ENCODE results near the gene METAP2.
"Not testable (repeated sequence)": the region's sequence is repeated elsewhere in the genome, so short reads cannot be mapped to it uniquely, and the experiment has no call there.

Gene METAP2

DNA sequence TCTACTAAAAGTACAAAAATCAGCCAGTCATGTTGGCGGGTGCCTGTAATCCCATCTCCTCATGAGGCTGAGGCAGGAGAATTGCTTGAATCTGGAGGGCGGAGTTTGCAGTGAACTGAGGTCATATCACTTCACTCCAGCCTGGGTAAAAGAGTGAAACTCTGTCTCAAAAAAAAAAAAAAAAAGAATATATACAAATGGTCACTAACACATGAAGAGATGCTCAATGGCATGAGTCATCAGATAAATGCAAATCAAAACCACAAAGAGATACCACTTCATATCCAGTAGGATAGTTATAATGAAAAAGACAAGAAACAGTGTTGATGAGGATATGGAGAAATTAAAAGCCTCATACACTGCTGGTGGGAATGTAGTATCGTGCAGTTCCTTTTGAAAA is 33.6 kb upstream of the METAP2 start:
- H4K20me1 ChIP-seq (ENCODE audit: insufficient read depth, low read length): no peaks in the 10 kb centered on the region
- no peaks in the 10 kb centered on the region for H3K79me2 ChIP-seq (ENCODE audit: insufficient read depth, low read length)
- H3K9me2 ChIP-seq (ENCODE audit: low read depth, low read length): no peaks in the 10 kb centered on the region
- no peaks in the 10 kb centered on the region for H3K9me3 ChIP-seq (ENCODE audit: low read length)
- peaks cover 5% of the 10 kb centered on the region; the same call in 1 of the 2 replicates for H3K27me3 ChIP-seq (ENCODE audit: insufficient read depth, low read length)
- H3F3A ChIP-seq (ENCODE audit: insufficient read depth, low read length): no peaks in the 10 kb centered on the region
- H3K4me2 ChIP-seq (ENCODE audit: low read length): no peak overlapping the region
- no peak overlapping the region for H3K9ac ChIP-seq (ENCODE audit: low read length)
- peaks cover 9% of the 10 kb centered on the region for H3K4me1 ChIP-seq (ENCODE audit: insufficient read depth, low read length, severe bottlenecking)
- H3K4me3 ChIP-seq (ENCODE audit: low read depth, low read length, poor library complexity, severe bottlenecking): no peak overlapping the region
- no peaks in the 10 kb centered on the region for H3K36me3 ChIP-seq (ENCODE audit: insufficient read depth, low read length)
- TF ChIP-seq EZH2 (IDR thresholded peaks at IDR 0.05; ENCODE audit: borderline replicate concordance, low read length): no peak
- TF ChIP-seq, protein P1, sequence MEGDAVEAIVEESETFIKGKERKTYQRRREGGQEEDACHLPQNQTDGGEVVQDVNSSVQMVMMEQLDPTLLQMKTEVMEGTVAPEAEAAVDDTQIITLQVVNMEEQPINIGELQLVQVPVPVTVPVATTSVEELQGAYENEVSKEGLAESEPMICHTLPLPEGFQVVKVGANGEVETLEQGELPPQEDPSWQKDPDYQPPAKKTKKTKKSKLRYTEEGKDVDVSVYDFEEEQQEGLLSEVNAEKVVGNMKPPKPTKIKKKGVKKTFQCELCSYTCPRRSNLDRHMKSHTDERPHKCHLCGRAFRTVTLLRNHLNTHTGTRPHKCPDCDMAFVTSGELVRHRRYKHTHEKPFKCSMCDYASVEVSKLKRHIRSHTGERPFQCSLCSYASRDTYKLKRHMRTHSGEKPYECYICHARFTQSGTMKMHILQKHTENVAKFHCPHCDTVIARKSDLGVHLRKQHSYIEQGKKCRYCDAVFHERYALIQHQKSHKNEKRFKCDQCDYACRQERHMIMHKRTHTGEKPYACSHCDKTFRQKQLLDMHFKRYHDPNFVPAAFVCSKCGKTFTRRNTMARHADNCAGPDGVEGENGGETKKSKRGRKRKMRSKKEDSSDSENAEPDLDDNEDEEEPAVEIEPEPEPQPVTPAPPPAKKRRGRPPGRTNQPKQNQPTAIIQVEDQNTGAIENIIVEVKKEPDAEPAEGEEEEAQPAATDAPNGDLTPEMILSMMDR (IDR thresholded peaks at IDR 0.05; ENCODE audit: low read length): no peak
- no peak overlapping the region for H3K27ac ChIP-seq (ENCODE audit: low read depth, low read length, poor library complexity, severe bottlenecking)
- H2AFZ ChIP-seq (ENCODE audit: low read length): no peak overlapping the region

DNA sequence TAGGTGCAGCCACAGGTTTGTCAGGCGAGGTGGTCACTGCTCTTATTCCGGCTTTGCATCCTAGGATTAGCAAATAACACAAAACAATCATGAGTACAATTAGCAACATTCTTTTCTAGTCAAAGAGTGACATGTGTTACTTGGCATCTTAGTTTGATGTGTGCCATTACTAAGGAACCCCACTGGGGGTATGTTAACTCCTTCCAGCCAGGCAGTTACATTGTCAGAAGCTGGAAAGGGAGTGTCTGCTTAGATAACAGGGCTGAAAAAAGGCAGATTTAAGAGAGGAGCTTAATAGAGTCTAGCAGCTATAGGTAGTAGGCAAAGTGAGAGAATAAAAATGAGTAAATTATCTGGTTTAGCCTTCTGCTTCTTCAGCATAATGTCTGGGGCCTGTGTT is 30.5 kb upstream of the METAP2 start:
- H3K9ac ChIP-seq (ENCODE audit: low read length): no peak overlapping the region
- H4K20me1 ChIP-seq (ENCODE audit: insufficient read depth, low read length): no peaks in the 10 kb centered on the region
- H3K36me3 ChIP-seq (ENCODE audit: insufficient read depth, low read length): no peaks in the 10 kb centered on the region; the same call in 1 of the 2 replicates
- H3K27me3 ChIP-seq (ENCODE audit: insufficient read depth, low read length): peaks cover 9% of the 10 kb centered on the region; the same call in 1 of the 2 replicates
- H3K27ac ChIP-seq (ENCODE audit: low read depth, low read length, poor library complexity, severe bottlenecking): no peak overlapping the region
- H3K9me2 ChIP-seq (ENCODE audit: low read depth, low read length): no peaks in the 10 kb centered on the region
- no peak overlapping the region for H3K4me3 ChIP-seq (ENCODE audit: low read depth, low read length, poor library complexity, severe bottlenecking)
- H3K4me2 ChIP-seq (ENCODE audit: low read length): no peak overlapping the region
- no peaks in the 10 kb centered on the region for H3K79me2 ChIP-seq (ENCODE audit: insufficient read depth, low read length)
- no peak overlapping the region for H2AFZ ChIP-seq (ENCODE audit: low read length)
- peaks cover 9% of the 10 kb centered on the region for H3K4me1 ChIP-seq (ENCODE audit: insufficient read depth, low read length, severe bottlenecking)
- no peaks in the 10 kb centered on the region for H3K9me3 ChIP-seq (ENCODE audit: low read length)
- no peak for TF ChIP-seq EZH2 (IDR thresholded peaks at IDR 0.05; ENCODE audit: borderline replicate concordance, low read length)
- TF ChIP-seq, protein P1 (IDR thresholded peaks at IDR 0.05; ENCODE audit: low read length): no peak
- H3F3A ChIP-seq (ENCODE audit: insufficient read depth, low read length): no peaks in the 10 kb centered on the region

DNA sequence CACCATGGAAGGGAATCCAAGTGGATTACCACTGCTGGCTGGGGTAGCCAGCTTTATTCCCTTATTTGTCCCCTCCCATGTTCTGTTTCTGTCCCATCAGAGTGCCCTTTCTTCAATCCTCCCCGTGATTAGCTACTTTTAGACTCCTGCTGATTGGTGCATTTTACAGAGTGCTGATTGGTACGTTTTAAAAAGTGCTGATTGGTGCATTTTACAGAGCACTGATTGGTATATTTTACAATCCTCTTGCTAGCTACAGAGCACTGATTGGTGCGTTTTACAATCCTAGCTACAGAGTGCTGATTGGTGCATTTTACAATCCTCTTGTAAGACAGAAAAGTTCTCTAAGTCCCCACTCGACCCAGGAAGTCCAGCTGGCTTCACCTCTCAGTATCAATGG is 28.9 kb upstream of the METAP2 start:
- H3K4me3 ChIP-seq (ENCODE audit: low read depth, low read length, poor library complexity, severe bottlenecking); H3K27me3 ChIP-seq (ENCODE audit: insufficient read depth, low read length); H2AFZ ChIP-seq (ENCODE audit: low read length); H3K36me3 ChIP-seq (ENCODE audit: insufficient read depth, low read length); H3K27ac ChIP-seq (ENCODE audit: low read depth, low read length, poor library complexity, severe bottlenecking); H3F3A ChIP-seq (ENCODE audit: insufficient read depth, low read length); H3K4me1 ChIP-seq (ENCODE audit: insufficient read depth, low read length, severe bottlenecking); H3K9ac ChIP-seq (ENCODE audit: low read length); H3K4me2 ChIP-seq (ENCODE audit: low read length); H3K79me2 ChIP-seq (ENCODE audit: insufficient read depth, low read length); H4K20me1 ChIP-seq (ENCODE audit: insufficient read depth, low read length); H3K9me2 ChIP-seq (ENCODE audit: low read depth, low read length); H3K9me3 ChIP-seq (ENCODE audit: low read length): not testable (repeated sequence)

DNA sequence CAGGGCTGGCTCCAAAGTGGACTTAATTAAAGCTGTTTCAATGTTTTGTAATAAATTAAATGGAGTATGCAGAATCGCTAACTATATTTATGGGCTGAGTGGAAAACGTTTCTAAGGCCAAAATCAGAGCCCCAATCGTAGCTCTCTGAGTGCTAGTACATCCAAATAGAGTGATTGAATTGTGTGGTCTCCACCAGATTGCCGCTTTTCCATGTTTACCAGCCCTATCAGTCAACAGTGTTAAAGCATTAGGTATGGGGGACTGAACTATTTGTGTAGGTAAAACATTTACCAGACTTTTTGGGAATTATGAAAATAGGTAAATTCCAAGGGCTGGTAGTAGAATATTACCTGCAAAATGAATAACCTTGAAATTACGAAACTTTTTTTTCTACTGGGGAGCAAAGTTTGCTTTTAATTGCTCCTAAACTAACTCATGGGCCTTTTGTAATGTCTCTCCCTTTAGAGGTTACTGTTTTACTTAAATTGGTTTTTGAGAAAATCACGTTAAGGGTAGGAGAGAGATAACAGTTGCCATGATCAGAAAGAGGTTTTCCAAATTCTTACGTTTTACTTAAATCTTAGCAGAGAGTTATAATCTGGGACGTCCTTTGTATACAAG is 28.0 kb upstream of the METAP2 start:
- no peaks in the 10 kb centered on the region for H3F3A ChIP-seq (ENCODE audit: insufficient read depth, low read length)
- no peak for TF ChIP-seq EZH2 (IDR thresholded peaks at IDR 0.05; ENCODE audit: borderline replicate concordance, low read length)
- TF ChIP-seq, protein P1 (IDR thresholded peaks at IDR 0.05; ENCODE audit: low read length): no peak
- H3K27ac ChIP-seq (ENCODE audit: low read depth, low read length, poor library complexity, severe bottlenecking): no peak overlapping the region
- H3K4me2 ChIP-seq (ENCODE audit: low read length): no peak overlapping the region
- no peaks in the 10 kb centered on the region for H3K9me3 ChIP-seq (ENCODE audit: low read length)
- no peaks in the 10 kb centered on the region for H3K4me1 ChIP-seq (ENCODE audit: insufficient read depth, low read length, severe bottlenecking)
- H3K4me3 ChIP-seq (ENCODE audit: low read depth, low read length, poor library complexity, severe bottlenecking): no peak overlapping the region
- no peaks in the 10 kb centered on the region for H3K79me2 ChIP-seq (ENCODE audit: insufficient read depth, low read length)
- H3K36me3 ChIP-seq (ENCODE audit: insufficient read depth, low read length): no peaks in the 10 kb centered on the region; the same call in 1 of the 2 replicates
- H3K9ac ChIP-seq (ENCODE audit: low read length): no peak overlapping the region
- no peaks in the 10 kb centered on the region for H4K20me1 ChIP-seq (ENCODE audit: insufficient read depth, low read length)
- H2AFZ ChIP-seq (ENCODE audit: low read length): no peak overlapping the region
- H3K27me3 ChIP-seq (ENCODE audit: insufficient read depth, low read length): peaks cover 9% of the 10 kb centered on the region; the same call in 1 of the 2 replicates
- H3K9me2 ChIP-seq (ENCODE audit: low read depth, low read length): no peaks in the 10 kb centered on the region
